CD4-positive, alpha-beta T cell (primary cell): Measurements from ENCODE around the gene INA. TPM values are rescaled to one million over a fixed set of nuclear protein-coding genes. Genes with fewer than 3 reads are reported as not detected.

Experiments used
- ATAC-seq: fragments of 200-7000 bp; cut with Tn5 transposase; one replicate; pipeline ENCODE4 v1.10.0; 2022; ENCODE audit warnings: mild to moderate bottlenecking; ENCODE audit not compliant: poor library complexity
- CTCF ChIA-PET: fragments of 350-600 bp; sonication (Branson Sonifier 250); formaldehyde crosslinking; loops from one replicate; lab custom pipeline; 2021; ENCODE audit warnings: antibody characterized with exemption, inconsistent platforms; lab: Charles Lee
- POLR2A ChIA-PET: fragments of 350-600 bp; sonication (Branson Sonifier 250); formaldehyde crosslinking; loops from one replicate; lab custom pipeline; 2021; ENCODE audit warnings: antibody characterized with exemption, inconsistent platforms; lab: Charles Lee
- DNase-seq, 14 experiments: peaks; one replicate each; pipeline ENCODE4 v3.0.0-alpha.2; 2013 to 2020; ENCODE audit warnings: mixed read lengths in 2 of 14
- H3K27ac ChIP-seq, 2 donors: one replicate each; pipeline versions ENCODE4 v1.5.1 to v1.7.0; 2013; ENCODE audit warnings: low read length in 2 of 2, low read depth in 1 of 2, mild to moderate bottlenecking in 1 of 2
- H3K27me3 ChIP-seq, 2 experiments: 1 replicate in 1 of 2; 2 replicates in 1 of 2; pipeline versions ENCODE4 v1.6.1 to v1.7.0; 2013; ENCODE audit warnings: low read length in 2 of 2, control low read depth in 1 of 2, mild to moderate bottlenecking in 1 of 2, moderate library complexity in 1 of 2; ENCODE audit not compliant: insufficient read depth in 2 of 2, control insufficient read depth in 1 of 2
- H3K36me3 ChIP-seq: one replicate; pipeline ENCODE4 v1.6.1; 2013; ENCODE audit warnings: low read length, control low read depth; ENCODE audit not compliant: insufficient read depth
- H3K4me1 ChIP-seq: one replicate; pipeline ENCODE4 v1.6.1; 2013; ENCODE audit warnings: low read length, control low read depth; ENCODE audit not compliant: insufficient read depth
- H3K4me3 ChIP-seq: one replicate; pipeline ENCODE4 v1.5.1; 2013; ENCODE audit warnings: mild to moderate bottlenecking, low read length, moderate library complexity
- H3K9me3 ChIP-seq, 2 experiments: 1 replicate in 1 of 2; 2 replicates in 1 of 2; pipeline versions ENCODE4 v1.6.1 to v1.7.0; 2013; ENCODE audit warnings: low read length in 2 of 2, mild to moderate bottlenecking in 2 of 2, control low read depth in 1 of 2, moderate library complexity in 1 of 2; ENCODE audit not compliant: control insufficient read depth in 1 of 2, insufficient read depth in 1 of 2
- H3K27ac Mint-ChIP-seq: one replicate; pipeline ENCODE4 v1.8.0; 2020; ENCODE audit warnings: mixed read lengths
- H3K27me3 Mint-ChIP-seq: one replicate; pipeline ENCODE4 v1.8.0; 2021; ENCODE audit warnings: mixed read lengths
- H3K36me3 Mint-ChIP-seq: one replicate; pipeline ENCODE4 v1.8.0; 2021; ENCODE audit warnings: low read depth, mixed read lengths
- H3K4me1 Mint-ChIP-seq: one replicate; pipeline ENCODE4 v1.8.0; 2021; ENCODE audit warnings: low read depth, mixed read lengths
- H3K4me3 Mint-ChIP-seq: one replicate; pipeline ENCODE4 v1.8.0; 2020; ENCODE audit warnings: mild to moderate bottlenecking, mixed read lengths
- H3K9me3 Mint-ChIP-seq: one replicate; pipeline ENCODE4 v1.8.0; 2020; ENCODE audit warnings: mixed read lengths
- CTCF ChIP-seq: fragments of 200-600 bp; IDR thresholded peaks from one replicate; pipeline ENCODE4 v1.8.0; 2022; ENCODE audit warnings: antibody characterized with exemption, mild to moderate bottlenecking
- intact Hi-C, 2 experiments: fragments of 100-400 bp; cut with DNase I in 1 of 2; cut with micrococcal nuclease in 1 of 2; formaldehyde crosslinking; loops; one replicate each; pipeline versions ENCODE4 v1.15.1 to v1.9.0; 2023 to 2025; cut with DNase I, micrococcal nuclease
- total RNA-seq, 174 experiments: library from RNA in 2 of 174; stranded (reverse) in 2 of 174; gene quantifications; one replicate each; pipeline ENCODE4 v1.2.3 and lab custom pipeline; 2021 to 2026

The INA gene
- total RNA-seq, 2 experiments from 2014 or later, result not detected

GRCh38 chr10:103287992-103288391, 11.1 kb downstream of the INA start:
- CTCF ChIA-PET, result no interaction called here

GRCh38 chr10:103291588-103291987, 14.7 kb downstream of the INA start:
- Histone ChIP-seq H3K9me3 (no peaks in the 10 kb centered on the region), H3K27me3 (peaks cover 15 to 28% of the 10 kb centered on the region in 2 experiments), H3K27ac (no peak overlapping the region), H3K4me1 (no peaks in the 10 kb centered on the region), H3K36me3 (no peaks in the 10 kb centered on the region), H3K4me3 (no peak overlapping the region)
- no peaks in the 10 kb centered on the region for H3K36me3 Mint-ChIP-seq
- intact Hi-C loops, result no loop called here
- H3K4me1 Mint-ChIP-seq, result no peaks in the 10 kb centered on the region
- no peak for DNase-seq
- no peak overlapping the region for H3K27ac Mint-ChIP-seq
- TF ChIP-seq CTCF, result no peak
- ChIA-PET CTCF (no interaction called here), POLR2A (no interaction called here)
- no peaks in the 10 kb centered on the region for H3K9me3 Mint-ChIP-seq
- ATAC-seq, result no peak
- H3K4me3 Mint-ChIP-seq, result no peak overlapping the region
- peaks cover 38% of the 10 kb centered on the region for H3K27me3 Mint-ChIP-seq

More at GRCh38 chr10:103287992-103288391, 11.1 kb downstream of the INA start:
- Mint-ChIP-seq H3K4me3 (no peak overlapping the region), H3K4me1 (no peaks in the 10 kb centered on the region), H3K27me3 (peaks cover 53% of the 10 kb centered on the region), H3K36me3 (no peaks in the 10 kb centered on the region), H3K27ac (no peak overlapping the region), H3K9me3 (no peaks in the 10 kb centered on the region)
- ATAC-seq (no peak), DNase-seq (no peak)
- intact Hi-C loops, result no loop called here
- H3K4me3 ChIP-seq, result no peak overlapping the region
- no peaks in the 10 kb centered on the region for H3K4me1 ChIP-seq
- H3K36me3 ChIP-seq, result no peaks in the 10 kb centered on the region
- H3K27ac ChIP-seq, result no peak overlapping the region
- POLR2A ChIA-PET, result no interaction called here
- no peak for TF ChIP-seq CTCF
- H3K9me3 ChIP-seq, result no peaks in the 10 kb centered on the region
- H3K27me3 ChIP-seq, result peaks cover 16 to 44% of the 10 kb centered on the region in 2 experiments

- H3K4me3 Mint-ChIP-seq, result no peak overlapping the region
- no peak for ATAC-seq
- intact Hi-C loops, result no loop called here
- H3K27ac Mint-ChIP-seq, result no peak overlapping the region
- H3K4me1 Mint-ChIP-seq, result no peaks in the 10 kb centered on the region
- Histone ChIP-seq H3K9me3 (no peaks in the 10 kb centered on the region), H3K4me3 (no peak overlapping the region), H3K27ac (no peak overlapping the region), H3K36me3 (no peaks in the 10 kb centered on the region), H3K4me1 (no peaks in the 10 kb centered on the region), H3K27me3 (peaks cover 3 to 4% of the 10 kb centered on the region in 2 experiments)
- no peaks in the 10 kb centered on the region for H3K9me3 Mint-ChIP-seq
- ChIA-PET CTCF (no interaction called here), POLR2A (no interaction called here)
- peaks cover 8% of the 10 kb centered on the region for H3K27me3 Mint-ChIP-seq
- no peak for DNase-seq
- H3K36me3 Mint-ChIP-seq, result no peaks in the 10 kb centered on the region
- TF ChIP-seq CTCF, result no peak
Measured at GRCh38 chr10:103295374-103296015, 18.6 kb downstream of the INA start.
